WTC11 (cell line): ENCODE measurements around the gene STAC2. TPM values are rescaled to one million over a fixed set of nuclear protein-coding genes. Genes with fewer than 3 reads are reported as not detected.

Experiments used
- ATAC-seq: fragments of 200-7000 bp; cut with Tn5 transposase; 2 replicates; pipeline ENCODE4 v1.10.0; 2021; ENCODE audit warnings: mild to moderate bottlenecking, moderate library complexity
- CTCF ChIA-PET: fragments of 300-600 bp; sonication (Branson Sonifier 250); formaldehyde crosslinking; loops from one replicate; lab custom pipeline; 2021; ENCODE audit warnings: antibody characterized with exemption; lab: Charles Lee
- POLR2A ChIA-PET: fragments of 350-600 bp; sonication (Branson Sonifier 250); formaldehyde crosslinking; loops from one replicate; lab custom pipeline; 2021; ENCODE audit warnings: antibody characterized with exemption; lab: Charles Lee
- DNase-seq: peaks from one replicate; pipeline ENCODE4 v3.0.0; 2021; ENCODE audit warnings: low spot score
- H3K27ac Mint-ChIP-seq: 2 replicates; pipeline ENCODE4 v1.8.0; 2021; ENCODE audit warnings: mixed read lengths
- H3K27me3 Mint-ChIP-seq: 2 replicates; pipeline ENCODE4 v1.8.0; 2021; ENCODE audit warnings: low read depth, mild to moderate bottlenecking, moderate library complexity, mixed read lengths
- H3K36me3 Mint-ChIP-seq: 2 replicates; pipeline ENCODE4 v1.8.0; 2021; ENCODE audit warnings: mixed read lengths
- H3K4me1 Mint-ChIP-seq: 2 replicates; pipeline ENCODE4 v1.8.0; 2022; ENCODE audit warnings: mixed read lengths
- H3K4me3 Mint-ChIP-seq: 2 replicates; pipeline ENCODE4 v1.8.0; 2021; ENCODE audit warnings: mild to moderate bottlenecking, moderate library complexity, mixed read lengths
- H3K9me3 Mint-ChIP-seq: 2 replicates; pipeline ENCODE4 v1.8.0; 2021; ENCODE audit warnings: mixed read lengths
- ZNF121 ChIP-seq: sonication (generic); formaldehyde crosslinking; IDR thresholded peaks from 2 replicates; pipeline ENCODE4 v1.8.0; 2023; ENCODE audit warnings: missing genetic modification reagents
- total RNA-seq: library from RNA; stranded (reverse); gene quantifications from 3 replicates; pipeline ENCODE4 v1.2.3, GENCODE V29; 2021

STAC2 gene
- total RNA-seq, 1 experiment from 2014 or later: 4.2 TPM

DNA sequence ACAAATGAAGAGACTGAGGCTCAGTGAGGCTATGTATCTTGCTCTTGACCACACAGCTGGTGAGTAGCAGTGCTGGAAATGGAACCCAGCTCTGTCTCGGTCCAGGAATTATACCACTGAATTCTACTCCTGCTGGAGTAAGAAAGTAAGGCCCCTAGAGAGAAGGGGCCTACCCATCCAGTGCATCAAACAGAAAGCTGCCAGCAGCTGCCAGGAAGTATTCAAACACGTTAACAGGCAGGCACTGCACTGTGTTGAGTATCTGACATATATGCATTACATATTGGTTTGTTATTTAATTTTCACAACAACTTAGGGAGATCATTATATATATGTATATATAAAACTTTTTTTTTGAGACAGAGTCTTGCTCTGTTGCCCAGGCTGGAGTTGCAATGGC is 63.8 kb downstream of the STAC2 start:
- TF ChIP-seq ZNF121 (CRISPR knock-in tag): no peak
- CTCF ChIA-PET: interaction anchor here (1.0 to 7.0 kb wide), 3 partner anchors 12 to 82 kb away, joined by 3 to 284 read pairs (median 3); no protein-coding TSS in a partner anchor
- H3K4me3 Mint-ChIP-seq: no peak overlapping the region
- no peaks in the 10 kb centered on the region for H3K9me3 Mint-ChIP-seq
- peaks cover 32% of the 10 kb centered on the region for H3K27me3 Mint-ChIP-seq
- DNase-seq (no peak), ATAC-seq (no peak)
- no peak overlapping the region for H3K27ac Mint-ChIP-seq
- no peaks in the 10 kb centered on the region for H3K36me3 Mint-ChIP-seq
- POLR2A ChIA-PET: no interaction called here
- peaks cover 17% of the 10 kb centered on the region for H3K4me1 Mint-ChIP-seq

Other genes starting within 250 kb of the STAC2 start
- 4.1 to 5.4 TPM (median 4.1 TPM) in 3 replicates for gene PLXDC1, start 74.3 kb downstream of the STAC2 start, total RNA-seq
- not detected in 3 replicates for gene ARL5C, start 59.8 kb downstream of the STAC2 start, total RNA-seq
- 11.2 to 17.0 TPM (median 11.9 TPM) in 3 replicates for gene CACNB1, start 28.3 kb downstream of the STAC2 start, total RNA-seq
- 1,970 to 2,019 TPM (median 2,012 TPM) in 3 replicates for gene RPL19, start 25.7 kb downstream of the STAC2 start, total RNA-seq
- gene FBXL20, start 175.7 kb upstream of the STAC2 start, total RNA-seq: 9.7 to 13.8 TPM (median 13.0 TPM) in 3 replicates
- gene MED1, start 225.3 kb upstream of the STAC2 start, total RNA-seq: 47.0 to 50.4 TPM (median 47.9 TPM) in 3 replicates
- 58.4 to 61.6 TPM (median 59.5 TPM) in 3 replicates for gene CDK12, start 235.5 kb upstream of the STAC2 start, total RNA-seq